Measurements from ENCODE around the gene SERP2.

DNA sequence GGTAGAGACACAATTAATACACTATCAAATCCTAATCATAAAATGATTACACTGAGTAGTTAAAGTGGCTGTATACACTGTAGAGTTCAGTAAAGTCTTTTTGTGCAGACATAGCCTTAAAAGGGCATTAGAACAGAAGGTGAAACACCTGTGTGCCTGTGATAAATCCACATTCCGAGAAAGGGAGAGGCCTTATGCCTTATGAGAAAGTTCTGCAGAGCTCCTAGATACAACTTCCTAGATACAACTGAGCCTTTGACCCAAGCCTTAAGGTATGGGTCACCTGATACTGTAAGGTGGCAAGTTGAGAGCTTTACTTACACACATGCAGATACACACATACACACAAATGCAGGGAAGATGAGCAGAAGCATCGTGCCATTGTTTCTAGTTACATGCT is 6.3 kb downstream of the SERP2 start:
- TF ChIP-seq, protein P1, sequence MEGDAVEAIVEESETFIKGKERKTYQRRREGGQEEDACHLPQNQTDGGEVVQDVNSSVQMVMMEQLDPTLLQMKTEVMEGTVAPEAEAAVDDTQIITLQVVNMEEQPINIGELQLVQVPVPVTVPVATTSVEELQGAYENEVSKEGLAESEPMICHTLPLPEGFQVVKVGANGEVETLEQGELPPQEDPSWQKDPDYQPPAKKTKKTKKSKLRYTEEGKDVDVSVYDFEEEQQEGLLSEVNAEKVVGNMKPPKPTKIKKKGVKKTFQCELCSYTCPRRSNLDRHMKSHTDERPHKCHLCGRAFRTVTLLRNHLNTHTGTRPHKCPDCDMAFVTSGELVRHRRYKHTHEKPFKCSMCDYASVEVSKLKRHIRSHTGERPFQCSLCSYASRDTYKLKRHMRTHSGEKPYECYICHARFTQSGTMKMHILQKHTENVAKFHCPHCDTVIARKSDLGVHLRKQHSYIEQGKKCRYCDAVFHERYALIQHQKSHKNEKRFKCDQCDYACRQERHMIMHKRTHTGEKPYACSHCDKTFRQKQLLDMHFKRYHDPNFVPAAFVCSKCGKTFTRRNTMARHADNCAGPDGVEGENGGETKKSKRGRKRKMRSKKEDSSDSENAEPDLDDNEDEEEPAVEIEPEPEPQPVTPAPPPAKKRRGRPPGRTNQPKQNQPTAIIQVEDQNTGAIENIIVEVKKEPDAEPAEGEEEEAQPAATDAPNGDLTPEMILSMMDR (IDR thresholded peaks at IDR 0.05 in 2 of 3, conservative IDR thresholded peaks at IDR 0.05 in 1 of 3; ENCODE audit: borderline replicate concordance in 1 of 3, insufficient read depth in 1 of 3, low read depth in 2 of 3, low read length in 2 of 3): no peak
- no peak for TF ChIP-seq POLR2A (IDR thresholded peaks at IDR 0.05; ENCODE audit: borderline replicate concordance, extremely low read depth, insufficient read depth, insufficient read length)

All from HCT116 (cell line).